ENCODE results near the gene RAD50.

GRCh38 chr5:132658381-132659302, 101.9 kb downstream of the RAD50 start:
- TF ChIP-seq SMC3 (IDR thresholded peaks at IDR 0.05; ENCODE audit: low read depth, low read length): no peak
- no peak for TF ChIP-seq RAD21 (IDR thresholded peaks at IDR 0.05; ENCODE audit: low read length)
- no peak for TF ChIP-seq CTCF (conservative IDR thresholded peaks at IDR 0.05; ENCODE audit: low read depth, low read length)
- TF ChIP-seq ELK1 (IDR thresholded peaks at IDR 0.05; ENCODE audit: borderline replicate concordance, low read depth, low read length): no peak
- TF ChIP-seq USF2 (IDR thresholded peaks at IDR 0.05; ENCODE audit: low read depth, low read length): no peak
- TF ChIP-seq POLR2A (IDR thresholded peaks at IDR 0.05; ENCODE audit: low read depth, low read length): no peak
- TF ChIP-seq MAFK (IDR thresholded peaks at IDR 0.05; ENCODE audit: low read depth, low read length): no peak

Data from IMR-90 (cell line).